Raji (cell line): ENCODE data around the gene DNAJB12.

Experiments
- POLR2A ChIP-seq: IDR thresholded peaks from 2 replicates; pipeline ENCODE4 v1.6.1; 2011; ENCODE audit warnings: low read depth, low read length, control low read depth; ENCODE audit not compliant: insufficient read depth

Gene DNAJB12

GRCh38 chr10:72354356-72355213, at the start of gene DNAJB12:
Gene DNAJB12 (minus strand): TSS chr10:72354919. CDS start chr10:72354897, 22 bp downstream.
- TF ChIP-seq POLR2A = peak; percentile 88

GRCh38 chr10:72392571-72392970, 37.9 kb upstream of the DNAJB12 start:
- no peak for TF ChIP-seq POLR2A

- TF ChIP-seq POLR2A = no peak
Observed at GRCh38 chr10:72390764-72391163, 36.0 kb upstream of the DNAJB12 start.

GRCh38 chr10:72389716-72390115, 35.0 kb upstream of the DNAJB12 start:
- no peak for TF ChIP-seq POLR2A

GRCh38 chr10:72389014-72389413, 34.3 kb upstream of the DNAJB12 start:
- TF ChIP-seq POLR2A = no peak

- no peak for TF ChIP-seq POLR2A
Observed at GRCh38 chr10:72388062-72388461, 33.3 kb upstream of the DNAJB12 start.

- TF ChIP-seq POLR2A = no peak
Observed at GRCh38 chr10:72386916-72387586, 32.3 kb upstream of the DNAJB12 start.

- no peak for TF ChIP-seq POLR2A
Observed at GRCh38 chr10:72385724-72386123, 31.0 kb upstream of the DNAJB12 start.

GRCh38 chr10:72379776-72380175, 25.1 kb upstream of the DNAJB12 start:
- no peak for TF ChIP-seq POLR2A

- no peak for TF ChIP-seq POLR2A
Observed at GRCh38 chr10:72379062-72379461, 24.3 kb upstream of the DNAJB12 start.

- no peak for TF ChIP-seq POLR2A
Observed at GRCh38 chr10:72375585-72375984, 20.9 kb upstream of the DNAJB12 start.

GRCh38 chr10:72375173-72375572, 20.5 kb upstream of the DNAJB12 start:
- no peak for TF ChIP-seq POLR2A

- no peak for TF ChIP-seq POLR2A
Observed at GRCh38 chr10:72370201-72370722, 15.5 kb upstream of the DNAJB12 start.

GRCh38 chr10:72367301-72367960, 12.7 kb upstream of the DNAJB12 start:
- no peak for TF ChIP-seq POLR2A

GRCh38 chr10:72365106-72365895, 10.6 kb upstream of the DNAJB12 start:
- TF ChIP-seq POLR2A = no peak

GRCh38 chr10:72364239-72364777, 9.6 kb upstream of the DNAJB12 start:
- TF ChIP-seq POLR2A = peak; percentile 62; the same call in 1 of the 2 replicates
